NT2/D1 (cell line): ENCODE results near the gene RPL15.
"Not testable (repeated sequence)": the region's sequence is repeated elsewhere in the genome, so short reads cannot be mapped to it uniquely, and the experiment has no call there.

Experiments
- YY1 ChIP-seq: IDR thresholded peaks from 2 replicates; pipeline ENCODE4 v1.6.1; 2011; ENCODE audit not compliant: insufficient read length, insufficient read depth
- ZNF274 ChIP-seq: IDR thresholded peaks from 2 replicates; pipeline ENCODE4 v1.6.1; 2011; ENCODE audit warnings: mild to moderate bottlenecking, low read depth, low read length

GRCh38 chr3:23912335-23912734, 4.6 kb upstream of the RPL15 start:
- not testable (repeated sequence) for TF ChIP-seq YY1, ZNF274
